ENCODE data around the gene ZNF579. TPM values are rescaled to one million over a fixed set of nuclear protein-coding genes. Genes with fewer than 3 reads are reported as not detected.

The ZNF579 gene
- total RNA-seq, 2 experiments from 2014 or later = 6.1 to 11.1 TPM

DNA sequence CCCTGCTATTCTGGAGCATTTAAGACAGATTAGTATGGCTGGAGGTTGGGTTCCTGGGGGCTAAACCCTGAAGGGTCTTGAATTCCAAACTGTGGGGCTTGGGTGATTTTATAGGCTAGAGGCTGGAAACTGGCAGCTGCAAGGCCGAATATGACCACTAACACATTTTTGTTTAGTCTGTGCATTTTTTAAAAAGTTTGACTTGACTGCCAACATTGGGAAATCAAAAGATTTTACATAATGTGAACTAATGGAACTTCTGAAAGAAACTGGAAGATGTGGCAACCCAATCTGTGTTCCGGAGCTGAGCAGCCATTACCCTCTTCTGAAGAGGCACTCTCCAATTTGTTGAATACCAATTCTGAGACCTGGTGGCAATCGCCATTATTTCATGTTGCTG is 38.6 kb upstream of the ZNF579 start:
- ChIA-PET CTCF (ENCODE audit: unreplicated experiment) (no interaction called here), POLR2A (no interaction called here)
- Histone ChIP-seq H3K4me3 (ENCODE audit: low read depth, low read length, poor library complexity, severe bottlenecking) (no peak overlapping the region), H3K79me2 (ENCODE audit: insufficient read depth, low read depth, low read length) (no peaks in the 10 kb centered on the region), H3K4me1 (ENCODE audit: insufficient read depth, low read length, poor library complexity, severe bottlenecking) (peaks cover 5% of the 10 kb centered on the region), H3K36me3 (ENCODE audit: insufficient read depth, low read length) (peaks cover 40% of the 10 kb centered on the region), H2AFZ (ENCODE audit: low read length) (no peak overlapping the region), H3K9me3 (ENCODE audit: low read length) (no peaks in the 10 kb centered on the region), H3K27ac (ENCODE audit: low read depth, low read length, poor library complexity, severe bottlenecking) (no peak overlapping the region), H3K4me2 (ENCODE audit: low read length) (no peak overlapping the region), H4K20me1 (ENCODE audit: insufficient read depth, low read length) (no peaks in the 10 kb centered on the region), H3K9me2 (ENCODE audit: insufficient read depth, low read length) (no peaks in the 10 kb centered on the region)
- BruUV-seq (replicated peaks) = no TSS peak
- TF ChIP-seq EZH2phosphoT487 (IDR thresholded peaks at IDR 0.05; ENCODE audit: borderline replicate concordance, low read depth, low read length) = no peak
- TF ChIP-seq, protein P1, sequence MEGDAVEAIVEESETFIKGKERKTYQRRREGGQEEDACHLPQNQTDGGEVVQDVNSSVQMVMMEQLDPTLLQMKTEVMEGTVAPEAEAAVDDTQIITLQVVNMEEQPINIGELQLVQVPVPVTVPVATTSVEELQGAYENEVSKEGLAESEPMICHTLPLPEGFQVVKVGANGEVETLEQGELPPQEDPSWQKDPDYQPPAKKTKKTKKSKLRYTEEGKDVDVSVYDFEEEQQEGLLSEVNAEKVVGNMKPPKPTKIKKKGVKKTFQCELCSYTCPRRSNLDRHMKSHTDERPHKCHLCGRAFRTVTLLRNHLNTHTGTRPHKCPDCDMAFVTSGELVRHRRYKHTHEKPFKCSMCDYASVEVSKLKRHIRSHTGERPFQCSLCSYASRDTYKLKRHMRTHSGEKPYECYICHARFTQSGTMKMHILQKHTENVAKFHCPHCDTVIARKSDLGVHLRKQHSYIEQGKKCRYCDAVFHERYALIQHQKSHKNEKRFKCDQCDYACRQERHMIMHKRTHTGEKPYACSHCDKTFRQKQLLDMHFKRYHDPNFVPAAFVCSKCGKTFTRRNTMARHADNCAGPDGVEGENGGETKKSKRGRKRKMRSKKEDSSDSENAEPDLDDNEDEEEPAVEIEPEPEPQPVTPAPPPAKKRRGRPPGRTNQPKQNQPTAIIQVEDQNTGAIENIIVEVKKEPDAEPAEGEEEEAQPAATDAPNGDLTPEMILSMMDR (conservative IDR thresholded peaks at IDR 0.05; ENCODE audit: low read length) = no peak
- intact Hi-C loops (cut with micrococcal nuclease; ENCODE audit: unreplicated experiment) = no loop called here
- DNase-seq (ENCODE audit: low spot score) = no peak

DNA sequence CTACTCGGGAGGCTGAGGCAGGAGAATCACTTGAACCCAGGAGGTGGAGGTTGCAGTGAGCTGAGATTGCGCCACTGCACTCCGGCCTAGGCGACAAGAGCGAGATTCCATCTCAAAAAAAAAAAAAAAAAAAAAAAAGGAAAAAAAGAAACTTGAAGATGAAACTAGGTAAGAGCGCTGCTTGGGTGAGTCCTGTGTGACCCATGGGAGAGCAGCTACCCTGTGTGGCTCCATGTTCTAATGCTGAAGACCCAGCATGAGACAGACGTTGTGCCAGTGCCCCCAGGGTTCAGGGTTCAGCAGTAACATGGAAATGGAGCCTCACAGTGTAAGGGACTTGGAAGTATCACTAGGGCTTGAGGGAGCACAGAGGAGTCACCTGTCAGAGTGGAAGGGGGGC is 37.8 kb upstream of the ZNF579 start:
- H4K20me1 ChIP-seq (ENCODE audit: insufficient read depth, low read length) = no peaks in the 10 kb centered on the region
- H3K4me1 ChIP-seq (ENCODE audit: insufficient read depth, low read length, poor library complexity, severe bottlenecking) = peaks cover under 1% of the 10 kb centered on the region
- CTCF ChIA-PET (ENCODE audit: unreplicated experiment) = no interaction called here
- no peak overlapping the region for H3K4me2 ChIP-seq (ENCODE audit: low read length)
- H3K36me3 ChIP-seq (ENCODE audit: insufficient read depth, low read length) = peaks cover 40% of the 10 kb centered on the region
- no peaks in the 10 kb centered on the region for H3K79me2 ChIP-seq (ENCODE audit: insufficient read depth, low read depth, low read length)
- H3K9me2 ChIP-seq (ENCODE audit: insufficient read depth, low read length) = no peaks in the 10 kb centered on the region
- TF ChIP-seq, protein P1 (conservative IDR thresholded peaks at IDR 0.05; ENCODE audit: low read length) = no peak
- no peak for TF ChIP-seq EZH2phosphoT487 (IDR thresholded peaks at IDR 0.05; ENCODE audit: borderline replicate concordance, low read depth, low read length)
- POLR2A ChIA-PET = no interaction called here
- H2AFZ ChIP-seq (ENCODE audit: low read length) = no peak overlapping the region
- intact Hi-C loops (cut with micrococcal nuclease; ENCODE audit: unreplicated experiment) = no loop called here
- H3K27ac ChIP-seq (ENCODE audit: low read depth, low read length, poor library complexity, severe bottlenecking) = no peak overlapping the region
- H3K4me3 ChIP-seq (ENCODE audit: low read depth, low read length, poor library complexity, severe bottlenecking) = no peak overlapping the region
- DNase-seq (ENCODE audit: low spot score) = no peak
- no peaks in the 10 kb centered on the region for H3K9me3 ChIP-seq (ENCODE audit: low read length)
- no TSS peak for BruUV-seq (replicated peaks)

DNA sequence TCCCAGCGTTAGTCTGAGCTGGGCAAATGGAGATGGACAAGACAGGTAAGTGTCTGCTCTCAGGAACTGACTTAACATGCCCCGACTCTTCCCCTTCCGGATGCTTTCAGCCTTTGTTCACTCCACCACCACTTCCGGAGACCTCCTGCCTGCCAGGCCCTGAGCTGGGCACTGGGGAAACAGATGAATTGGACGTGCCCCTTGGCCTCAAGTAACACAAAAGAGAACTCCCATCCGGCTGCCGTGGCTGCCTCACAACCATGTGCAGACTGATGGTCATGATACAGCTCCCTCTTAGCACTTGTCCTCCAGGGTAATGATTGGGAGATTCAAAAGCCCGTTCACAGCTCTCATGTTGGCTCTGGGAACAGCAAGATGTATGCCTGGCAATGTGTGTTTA is 36.8 kb upstream of the ZNF579 start:
- CTCF ChIA-PET (ENCODE audit: unreplicated experiment) = no interaction called here
- Histone ChIP-seq H3K4me1 (ENCODE audit: insufficient read depth, low read length, poor library complexity, severe bottlenecking) (no peaks in the 10 kb centered on the region), H3K36me3 (ENCODE audit: insufficient read depth, low read length) (peaks cover 40% of the 10 kb centered on the region), H3K4me2 (ENCODE audit: low read length) (no peak overlapping the region), H3K9me3 (ENCODE audit: low read length) (no peaks in the 10 kb centered on the region), H3K9me2 (ENCODE audit: insufficient read depth, low read length) (no peaks in the 10 kb centered on the region), H3K79me2 (ENCODE audit: insufficient read depth, low read depth, low read length) (no peaks in the 10 kb centered on the region), H3K27ac (ENCODE audit: low read depth, low read length, poor library complexity, severe bottlenecking) (no peak overlapping the region), H3K4me3 (ENCODE audit: low read depth, low read length, poor library complexity, severe bottlenecking) (no peak overlapping the region), H2AFZ (ENCODE audit: low read length) (no peak overlapping the region), H4K20me1 (ENCODE audit: insufficient read depth, low read length) (no peaks in the 10 kb centered on the region)
- POLR2A ChIA-PET = no interaction called here
- TF ChIP-seq EZH2phosphoT487 (IDR thresholded peaks at IDR 0.05; ENCODE audit: borderline replicate concordance, low read depth, low read length) = no peak
- TF ChIP-seq, protein P1 (conservative IDR thresholded peaks at IDR 0.05; ENCODE audit: low read length) = no peak
- intact Hi-C loops (cut with micrococcal nuclease; ENCODE audit: unreplicated experiment) = no loop called here
- no TSS peak for BruUV-seq (replicated peaks)
- no peak for DNase-seq (ENCODE audit: low spot score)

All from OCI-LY7 (cell line).